Smooth muscle cell (in vitro differentiated cells): ENCODE measurements around the gene KCNB1. TPM values are rescaled to one million over a fixed set of nuclear protein-coding genes. Genes with fewer than 3 reads are reported as not detected.

Experiments
- DNase-seq: peaks from one replicate; lab custom pipeline; 2025; ENCODE audit not compliant: unreplicated experiment; lab: John Stamatoyannopoulos, UW
- H2AFZ ChIP-seq: fragments of 200-600 bp; sonication (generic); 2 replicates; pipeline ENCODE4 v1.6.0; 2016; ENCODE audit warnings: antibody characterized with exemption, low read depth, mild to moderate bottlenecking
- H3F3A ChIP-seq: fragments of 200-600 bp; sonication (generic); 2 replicates; pipeline ENCODE4 v1.6.0; 2017; ENCODE audit warnings: antibody characterized with exemption, low read depth
- H3K27ac ChIP-seq: fragments of 200-600 bp; sonication (generic); 2 replicates; pipeline ENCODE4 v1.5.1; 2016; ENCODE audit warnings: low read depth, mild to moderate bottlenecking
- H3K27me3 ChIP-seq: fragments of 200-600 bp; sonication (generic); 2 replicates; pipeline ENCODE4 v1.6.1; 2016; ENCODE audit warnings: low read depth, mild to moderate bottlenecking
- H3K36me3 ChIP-seq: fragments of 200-600 bp; sonication (generic); 2 replicates; pipeline ENCODE4 v1.5.1; 2016; ENCODE audit warnings: low read depth
- H3K4me1 ChIP-seq: fragments of 200-600 bp; sonication (generic); 2 replicates; pipeline ENCODE4 v1.5.1; 2016; ENCODE audit warnings: low read depth
- H3K4me2 ChIP-seq: fragments of 200-600 bp; sonication (generic); 2 replicates; pipeline ENCODE4 v1.6.0; 2016; ENCODE audit warnings: mild to moderate bottlenecking
- H3K4me3 ChIP-seq: fragments of 200-600 bp; sonication (generic); 2 replicates; pipeline ENCODE4 v1.5.1; 2016; ENCODE audit warnings: mild to moderate bottlenecking
- H3K79me2 ChIP-seq: fragments of 200-600 bp; sonication (generic); 2 replicates; pipeline ENCODE4 v1.6.0; 2016; ENCODE audit warnings: low read depth, mild to moderate bottlenecking
- H3K9ac ChIP-seq: fragments of 200-600 bp; sonication (generic); 2 replicates; pipeline ENCODE4 v1.6.0; 2016; ENCODE audit warnings: low read depth
- H3K9me3 ChIP-seq: fragments of 200-600 bp; sonication (generic); replicated peaks from 2 replicates; pipeline ENCODE4 v1.5.1; 2016; ENCODE audit warnings: low read depth
- H4K20me1 ChIP-seq: fragments of 200-600 bp; sonication (generic); 2 replicates; pipeline ENCODE4 v1.6.0; 2016; ENCODE audit warnings: low read depth
- CTCF ChIP-seq: fragments of 200-600 bp; sonication (generic); IDR thresholded peaks from 2 replicates; pipeline ENCODE4 v1.5.1; 2017; ENCODE audit warnings: borderline replicate concordance, mild to moderate bottlenecking, antibody characterized with exemption; ENCODE audit not compliant: insufficient read depth, poor library complexity, severe bottlenecking
- WGBS: methylation state at CpG from one replicate; pipeline ENCODE4 v1.1.7; 2016; ENCODE audit warnings: low lambda C conversion rate; 5-methylcytosine and 5-hydroxymethylcytosine counted together
- polyA plus RNA-seq: library from polyadenylated mRNA; unstranded; fragments of >200 nt; fragmentation: Nextera tagmentation; extraction: Ambion mirVana; gene quantifications from 2 replicates; pipeline ENCODE4 v1.2.1, GENCODE V29; 2016
- total RNA-seq: library from RNA; depleted of rRNA; stranded (reverse); fragments of >200 nt; gene quantifications from 2 replicates; pipeline ENCODE4 v1.2.3, GENCODE V29; 2014

The KCNB1 gene
- total and polyA plus RNA-seq, 2 experiments from 2014 or later = not detected

- Histone ChIP-seq H4K20me1 (no peaks in the 10 kb centered on the region), H3K4me2 (no peak overlapping the region), H3K36me3 (no peaks in the 10 kb centered on the region), H3K27ac (no peak overlapping the region), H3K9me3 (no peaks in the 10 kb centered on the region), H3K4me3 (no peak overlapping the region), H3K79me2 (no peaks in the 10 kb centered on the region), H3F3A (no peaks in the 10 kb centered on the region), H3K9ac (no peak overlapping the region), H3K4me1 (peaks cover 5% of the 10 kb centered on the region), H2AFZ (no peak overlapping the region), H3K27me3 (peaks cover under 1% of the 10 kb centered on the region)
- DNase-seq = no peak
- WGBS = 56% methylated on average over 12 of the region's 12 CpGs
- no peak for TF ChIP-seq CTCF
These were observed 28.2 kb upstream of the KCNB1 start for GRCh38 chr20:49510562-49511122.

DNA sequence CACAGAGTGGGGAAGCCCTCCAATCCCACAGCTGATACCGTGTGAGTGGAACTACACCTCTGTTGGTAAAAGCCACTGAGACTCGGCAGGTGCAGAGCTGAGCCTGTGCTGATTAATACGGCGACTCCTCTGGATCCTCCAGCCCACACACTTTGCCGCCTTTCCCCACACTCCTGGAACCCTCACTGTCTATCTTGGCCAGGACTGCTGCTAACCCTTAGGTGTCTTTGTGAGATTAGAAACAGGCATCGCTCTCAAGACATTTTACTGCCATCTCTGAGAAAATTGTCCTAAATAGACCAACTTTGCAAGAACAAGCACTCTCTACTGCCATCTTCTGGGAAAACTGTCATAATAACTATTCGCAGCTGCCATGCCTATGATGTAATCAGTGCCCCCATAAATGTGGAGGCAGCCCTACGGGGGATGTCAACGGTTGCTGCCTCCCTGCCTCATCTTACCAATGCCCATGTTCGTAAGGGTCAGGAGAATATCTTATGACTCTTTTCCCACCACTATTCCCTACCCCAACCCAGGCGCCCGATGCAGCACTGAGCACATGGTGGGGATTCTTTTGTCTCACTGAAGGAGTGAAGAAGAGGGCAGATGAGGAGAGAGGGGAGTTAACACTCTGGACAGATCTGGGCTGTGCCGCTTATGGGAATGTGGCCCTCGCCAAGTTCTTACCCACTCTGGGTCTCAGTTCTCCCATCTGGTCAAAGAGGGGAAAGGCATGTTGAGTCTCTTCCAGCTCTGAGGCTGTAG, 26.1 kb upstream of the KCNB1 start:
- H3K36me3 ChIP-seq = no peaks in the 10 kb centered on the region
- no peak overlapping the region for H3K4me2 ChIP-seq
- no peaks in the 10 kb centered on the region for H4K20me1 ChIP-seq
- H3K27me3 ChIP-seq = peaks cover 5% of the 10 kb centered on the region
- WGBS = 70% methylated on average over 14 of the region's 14 CpGs
- peak; percentile 53 for TF ChIP-seq CTCF
- no peaks in the 10 kb centered on the region for H3K9me3 ChIP-seq
- no peak overlapping the region for H3K27ac ChIP-seq
- no peaks in the 10 kb centered on the region for H3K79me2 ChIP-seq
- H3K4me1 ChIP-seq = peaks cover 10% of the 10 kb centered on the region
- H3F3A ChIP-seq = no peaks in the 10 kb centered on the region
- H3K4me3 ChIP-seq = no peak overlapping the region
- H2AFZ ChIP-seq = no peak overlapping the region
- no peak overlapping the region for H3K9ac ChIP-seq
- no peak for DNase-seq

- DNase-seq = no peak
- no peaks in the 10 kb centered on the region for H3K36me3 ChIP-seq
- no peak overlapping the region for H3K27ac ChIP-seq
- no peaks in the 10 kb centered on the region for H3K9me3 ChIP-seq
- WGBS = 89% methylated on average over 21 of the region's 21 CpGs
- H3F3A ChIP-seq = no peaks in the 10 kb centered on the region
- H3K79me2 ChIP-seq = no peaks in the 10 kb centered on the region
- no peak for TF ChIP-seq CTCF
- H3K4me3 ChIP-seq = no peak overlapping the region
- peaks cover 10% of the 10 kb centered on the region for H3K4me1 ChIP-seq
- peaks cover 6% of the 10 kb centered on the region for H3K27me3 ChIP-seq
- no peak overlapping the region for H3K4me2 ChIP-seq
- no peaks in the 10 kb centered on the region for H4K20me1 ChIP-seq
- no peak overlapping the region for H3K9ac ChIP-seq
- no peak overlapping the region for H2AFZ ChIP-seq
These were observed 25.4 kb upstream of the KCNB1 start for GRCh38 chr20:49507741-49508434.
